OCI-LY7 (cell line): ENCODE measurements around the gene ZFAND5.

Source experiments
- EZH2phosphoT487 ChIP-seq: fragments of 200-600 bp; sonication (generic); IDR thresholded peaks from 2 replicates; pipeline ENCODE4 v1.6.1; 2018; ENCODE audit warnings: low read depth, borderline replicate concordance, mild to moderate bottlenecking, mixed run types, antibody characterized with exemption, low read length, moderate library complexity, mixed read lengths
- TF ChIP-seq, protein P1 (sequence below): fragments of 200-600 bp; sonication (generic); conservative IDR thresholded peaks from 2 replicates; pipeline ENCODE4 v1.5.1; 2014; ENCODE audit warnings: mild to moderate bottlenecking, antibody characterized with exemption, low read length, moderate library complexity, mixed read lengths

DNA sequence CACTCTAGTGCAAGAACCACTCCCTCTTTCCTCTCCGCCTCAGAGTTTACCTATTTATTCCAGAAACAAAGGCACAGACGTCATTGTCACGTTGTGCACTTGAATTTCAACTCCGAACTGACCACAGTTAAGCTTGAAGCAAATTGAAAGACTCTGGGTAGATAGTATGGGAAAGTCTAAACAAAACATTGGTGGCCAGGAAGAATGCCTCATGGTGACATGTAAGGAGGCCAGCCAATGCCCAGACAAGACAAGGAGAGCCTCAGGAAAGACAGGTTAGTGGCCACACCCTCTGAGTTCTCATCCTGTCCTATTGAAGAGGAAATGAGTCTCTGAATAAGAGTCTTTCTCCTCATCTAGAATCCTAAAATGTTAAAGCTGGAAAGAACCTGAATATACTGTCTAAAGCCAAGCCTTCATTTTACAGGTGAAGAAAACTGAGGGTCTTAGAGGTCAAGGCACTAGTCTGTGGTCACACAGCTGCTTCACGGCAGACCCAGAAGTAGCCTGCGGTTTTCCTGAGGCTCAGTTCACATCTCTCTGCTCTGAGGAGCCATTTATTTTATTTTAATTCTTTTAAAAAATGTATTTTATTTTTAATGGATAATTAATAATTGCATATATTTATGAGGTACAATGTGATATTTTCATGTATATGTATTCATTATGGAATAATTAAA is 30.2 kb downstream of the ZFAND5 start:
- TF ChIP-seq, protein P1, sequence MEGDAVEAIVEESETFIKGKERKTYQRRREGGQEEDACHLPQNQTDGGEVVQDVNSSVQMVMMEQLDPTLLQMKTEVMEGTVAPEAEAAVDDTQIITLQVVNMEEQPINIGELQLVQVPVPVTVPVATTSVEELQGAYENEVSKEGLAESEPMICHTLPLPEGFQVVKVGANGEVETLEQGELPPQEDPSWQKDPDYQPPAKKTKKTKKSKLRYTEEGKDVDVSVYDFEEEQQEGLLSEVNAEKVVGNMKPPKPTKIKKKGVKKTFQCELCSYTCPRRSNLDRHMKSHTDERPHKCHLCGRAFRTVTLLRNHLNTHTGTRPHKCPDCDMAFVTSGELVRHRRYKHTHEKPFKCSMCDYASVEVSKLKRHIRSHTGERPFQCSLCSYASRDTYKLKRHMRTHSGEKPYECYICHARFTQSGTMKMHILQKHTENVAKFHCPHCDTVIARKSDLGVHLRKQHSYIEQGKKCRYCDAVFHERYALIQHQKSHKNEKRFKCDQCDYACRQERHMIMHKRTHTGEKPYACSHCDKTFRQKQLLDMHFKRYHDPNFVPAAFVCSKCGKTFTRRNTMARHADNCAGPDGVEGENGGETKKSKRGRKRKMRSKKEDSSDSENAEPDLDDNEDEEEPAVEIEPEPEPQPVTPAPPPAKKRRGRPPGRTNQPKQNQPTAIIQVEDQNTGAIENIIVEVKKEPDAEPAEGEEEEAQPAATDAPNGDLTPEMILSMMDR, result no peak
- no peak for TF ChIP-seq EZH2phosphoT487
